Astrocyte (in vitro differentiated cells and primary cell): Measurements from ENCODE around the gene RPUSD3. TPM values are rescaled to one million over a fixed set of nuclear protein-coding genes. Genes with fewer than 3 reads are reported as not detected.
A peak's percentile ranks its signal among the peaks of the same experiment; 100 is the strongest.

Source experiments
- DNase-seq: peaks from one replicate; pipeline ENCODE4 v3.0.0-alpha.2; 2010; ENCODE audit warnings: low read depth
- FAIRE-seq: peaks from 2 replicates; lab custom pipeline; 2011; peaks lifted over from hg19 to GRCh38; lab: Jason Lieb, UNC
- H2AFZ ChIP-seq: 2 replicates; pipeline ENCODE4 v1.6.0; 2012; ENCODE audit warnings: low read depth, low read length, inconsistent platforms
- H3K27ac ChIP-seq: 2 replicates; pipeline ENCODE4 v1.5.1; 2011; ENCODE audit warnings: low read depth, low read length, inconsistent platforms
- H3K27me3 ChIP-seq: 2 replicates; pipeline ENCODE4 v1.6.0; 2011; ENCODE audit warnings: low read length, inconsistent platforms; ENCODE audit not compliant: insufficient read depth
- H3K36me3 ChIP-seq: 2 replicates; pipeline ENCODE4 v1.5.1; 2011; ENCODE audit warnings: low read length, inconsistent platforms; ENCODE audit not compliant: insufficient read depth
- H3K4me1 ChIP-seq: 2 replicates; pipeline ENCODE4 v1.5.1; 2011; ENCODE audit warnings: low read length, inconsistent platforms; ENCODE audit not compliant: insufficient read depth
- H3K4me2 ChIP-seq: 2 replicates; pipeline ENCODE4 v1.6.0; 2012; ENCODE audit warnings: low read length, inconsistent platforms
- H3K4me3 ChIP-seq: 2 replicates; pipeline ENCODE4 v1.5.1; 2011; ENCODE audit warnings: low read depth, mild to moderate bottlenecking, low read length, inconsistent platforms; ENCODE audit not compliant: insufficient read depth
- H3K79me2 ChIP-seq: 2 replicates; pipeline ENCODE4 v1.6.0; 2012; ENCODE audit warnings: mild to moderate bottlenecking, low read length, inconsistent platforms; ENCODE audit not compliant: insufficient read depth
- H3K9ac ChIP-seq: 2 replicates; pipeline ENCODE4 v1.6.0; 2012; ENCODE audit warnings: mild to moderate bottlenecking, low read length, inconsistent platforms
- H3K9me3 ChIP-seq: 2 replicates; pipeline ENCODE4 v1.5.1; 2012; ENCODE audit warnings: low read depth, mild to moderate bottlenecking, low read length, inconsistent platforms; ENCODE audit not compliant: insufficient read depth
- H4K20me1 ChIP-seq: 2 replicates; pipeline ENCODE4 v1.6.0; 2012; ENCODE audit warnings: low read length, inconsistent platforms; ENCODE audit not compliant: insufficient read depth
- H3K27ac Mint-ChIP-seq: one replicate; pipeline ENCODE4 v1.8.0; 2021; ENCODE audit warnings: mild to moderate bottlenecking, mixed read lengths; ENCODE audit not compliant: unreplicated experiment
- H3K27me3 Mint-ChIP-seq: one replicate; pipeline ENCODE4 v1.8.0; 2021; ENCODE audit warnings: low read depth, mixed read lengths; ENCODE audit not compliant: unreplicated experiment
- H3K36me3 Mint-ChIP-seq: one replicate; pipeline ENCODE4 v1.8.0; 2021; ENCODE audit warnings: low read depth, mixed read lengths; ENCODE audit not compliant: unreplicated experiment
- H3K4me1 Mint-ChIP-seq: one replicate; pipeline ENCODE4 v1.8.0; 2021; ENCODE audit warnings: low read depth, mixed read lengths; ENCODE audit not compliant: unreplicated experiment
- H3K4me3 Mint-ChIP-seq: one replicate; pipeline ENCODE4 v1.8.0; 2021; ENCODE audit warnings: mild to moderate bottlenecking, moderate library complexity, mixed read lengths; ENCODE audit not compliant: unreplicated experiment
- H3K9me3 Mint-ChIP-seq: one replicate; pipeline ENCODE4 v1.8.0; 2021; ENCODE audit warnings: mild to moderate bottlenecking, mixed read lengths; ENCODE audit not compliant: unreplicated experiment
- EZH2 ChIP-seq: IDR thresholded peaks from 2 replicates; pipeline ENCODE4 v1.6.1; 2012; ENCODE audit warnings: mild to moderate bottlenecking, low read length, inconsistent platforms; ENCODE audit not compliant: insufficient read depth
- total RNA-seq: library from RNA; stranded (reverse); gene quantifications from 2 replicates; pipeline ENCODE4 v1.2.1, GENCODE V29; 2021
- TF ChIP-seq, protein P1 (sequence below): IDR thresholded peaks from 2 replicates; pipeline ENCODE4 v1.5.1; 2011; ENCODE audit warnings: low read depth, mild to moderate bottlenecking, inconsistent platforms, low read length, moderate library complexity; ENCODE audit not compliant: insufficient read depth

RPUSD3 gene
- total RNA-seq, 1 donor from 2014 or later = 35.4 TPM

DNA sequence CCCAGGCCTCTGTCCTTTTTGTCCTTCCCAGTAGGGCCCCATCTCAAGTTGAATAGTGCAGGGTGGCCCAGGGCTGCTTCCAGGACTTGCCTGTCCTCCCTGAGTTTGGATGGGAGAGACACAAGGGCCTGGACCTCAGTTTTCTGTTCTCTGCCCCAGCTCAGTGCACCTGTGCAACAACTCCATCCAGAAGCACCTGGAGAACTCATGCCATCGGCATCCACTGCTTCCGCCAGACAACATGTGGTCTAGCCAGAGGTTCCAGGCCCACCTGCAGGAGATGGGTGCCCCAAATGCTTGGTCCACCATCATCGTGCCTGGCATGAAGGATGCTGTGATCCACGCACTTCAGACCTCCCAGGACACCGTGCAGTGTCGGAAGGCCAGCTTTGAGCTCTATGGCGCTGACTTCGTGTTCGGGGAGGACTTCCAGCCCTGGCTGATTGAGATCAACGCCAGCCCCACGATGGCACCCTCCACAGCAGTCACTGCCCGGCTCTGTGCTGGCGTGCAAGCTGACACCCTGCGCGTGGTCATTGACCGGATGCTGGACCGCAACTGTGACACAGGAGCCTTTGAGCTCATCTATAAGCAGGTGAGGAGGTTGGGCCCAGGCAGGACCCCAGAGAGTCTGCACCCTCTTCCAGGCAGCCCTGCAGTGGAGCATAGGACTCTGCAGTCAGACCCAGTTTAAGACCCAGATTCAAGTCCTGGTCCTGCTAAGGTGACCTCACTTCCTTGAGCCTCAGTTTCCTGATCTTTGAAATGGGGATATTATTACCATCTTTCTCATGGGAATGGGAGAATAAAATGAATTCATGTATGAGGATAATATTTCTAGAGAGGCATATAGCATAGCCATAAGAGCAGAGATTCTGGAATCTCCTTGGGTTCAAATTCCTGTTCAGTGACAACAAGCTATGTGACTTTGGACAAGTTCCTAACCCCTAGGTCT is 14.7 kb downstream of the RPUSD3 start:
- Histone ChIP-seq H4K20me1 (no peaks in the 10 kb centered on the region), H3K27me3 (no peaks in the 10 kb centered on the region), H3K36me3 (no peaks in the 10 kb centered on the region), H3K79me2 (no peaks in the 10 kb centered on the region), H3K4me3 (no peak overlapping the region), H3K4me2 (no peak overlapping the region), H3K9ac (no peak overlapping the region), H3K27ac (no peak overlapping the region), H3K9me3 (no peaks in the 10 kb centered on the region), H2AFZ (no peak overlapping the region), H3K4me1 (no peaks in the 10 kb centered on the region)
- no peaks in the 10 kb centered on the region for H3K27me3 Mint-ChIP-seq
- no peak overlapping the region for H3K4me3 Mint-ChIP-seq
- H3K27ac Mint-ChIP-seq = no peak overlapping the region
- TF ChIP-seq, protein P1, sequence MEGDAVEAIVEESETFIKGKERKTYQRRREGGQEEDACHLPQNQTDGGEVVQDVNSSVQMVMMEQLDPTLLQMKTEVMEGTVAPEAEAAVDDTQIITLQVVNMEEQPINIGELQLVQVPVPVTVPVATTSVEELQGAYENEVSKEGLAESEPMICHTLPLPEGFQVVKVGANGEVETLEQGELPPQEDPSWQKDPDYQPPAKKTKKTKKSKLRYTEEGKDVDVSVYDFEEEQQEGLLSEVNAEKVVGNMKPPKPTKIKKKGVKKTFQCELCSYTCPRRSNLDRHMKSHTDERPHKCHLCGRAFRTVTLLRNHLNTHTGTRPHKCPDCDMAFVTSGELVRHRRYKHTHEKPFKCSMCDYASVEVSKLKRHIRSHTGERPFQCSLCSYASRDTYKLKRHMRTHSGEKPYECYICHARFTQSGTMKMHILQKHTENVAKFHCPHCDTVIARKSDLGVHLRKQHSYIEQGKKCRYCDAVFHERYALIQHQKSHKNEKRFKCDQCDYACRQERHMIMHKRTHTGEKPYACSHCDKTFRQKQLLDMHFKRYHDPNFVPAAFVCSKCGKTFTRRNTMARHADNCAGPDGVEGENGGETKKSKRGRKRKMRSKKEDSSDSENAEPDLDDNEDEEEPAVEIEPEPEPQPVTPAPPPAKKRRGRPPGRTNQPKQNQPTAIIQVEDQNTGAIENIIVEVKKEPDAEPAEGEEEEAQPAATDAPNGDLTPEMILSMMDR = no peak
- TF ChIP-seq EZH2 = no peak
- no peaks in the 10 kb centered on the region for H3K9me3 Mint-ChIP-seq
- FAIRE-seq (no peak), DNase-seq (no peak)
- no peaks in the 10 kb centered on the region for H3K4me1 Mint-ChIP-seq
- H3K36me3 Mint-ChIP-seq = peaks cover 23% of the 10 kb centered on the region

DNA sequence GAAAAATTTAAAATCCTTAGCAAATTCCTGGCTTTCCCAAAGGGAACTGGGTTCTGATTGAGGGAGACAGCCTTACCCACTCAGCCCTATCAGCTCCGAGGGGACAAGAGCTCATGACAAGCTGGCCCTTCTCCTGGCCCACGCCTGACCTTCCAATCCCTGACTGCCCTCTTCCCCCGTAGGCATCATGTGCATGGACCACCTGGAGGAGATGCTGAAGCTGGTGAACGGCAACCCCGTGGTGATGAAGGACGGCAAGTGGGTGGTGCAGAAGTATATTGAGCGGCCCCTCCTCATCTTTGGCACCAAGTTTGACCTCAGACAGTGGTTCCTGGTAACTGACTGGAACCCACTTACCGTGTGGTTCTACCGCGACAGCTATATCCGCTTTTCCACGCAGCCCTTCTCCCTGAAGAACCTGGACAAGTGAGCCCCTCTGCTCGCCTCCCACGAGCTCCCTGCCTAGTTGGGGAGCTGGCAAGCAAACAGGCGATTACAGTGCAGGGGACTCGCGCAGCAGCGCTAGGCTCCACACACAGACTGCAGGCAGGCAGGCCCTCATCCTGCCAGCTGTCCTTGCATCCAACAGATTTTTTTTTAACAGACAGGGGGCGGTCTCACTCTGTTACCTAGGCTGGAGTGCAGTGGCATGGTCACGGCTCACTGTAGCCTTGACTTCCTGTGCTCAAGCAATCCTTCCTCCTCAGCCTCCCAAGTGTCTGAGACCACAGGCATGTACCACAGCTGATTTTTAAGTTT is 16.8 kb downstream of the RPUSD3 start:
- Mint-ChIP-seq H3K27me3 (no peaks in the 10 kb centered on the region), H3K36me3 (peaks cover 12% of the 10 kb centered on the region), H3K9me3 (no peaks in the 10 kb centered on the region), H3K27ac (no peak overlapping the region), H3K4me3 (no peak overlapping the region), H3K4me1 (no peaks in the 10 kb centered on the region)
- H3K9ac ChIP-seq = no peak overlapping the region
- no peaks in the 10 kb centered on the region for H3K36me3 ChIP-seq
- H3K27ac ChIP-seq = no peak overlapping the region
- H3K9me3 ChIP-seq = no peaks in the 10 kb centered on the region
- H3K4me3 ChIP-seq = no peak overlapping the region
- H3K27me3 ChIP-seq = no peaks in the 10 kb centered on the region
- FAIRE-seq (no peak), DNase-seq (no peak)
- no peaks in the 10 kb centered on the region for H3K79me2 ChIP-seq
- no peaks in the 10 kb centered on the region for H3K4me1 ChIP-seq
- TF ChIP-seq, protein P1 = peak; percentile 17
- TF ChIP-seq EZH2 = no peak
- H4K20me1 ChIP-seq = no peaks in the 10 kb centered on the region
- H2AFZ ChIP-seq = no peak overlapping the region
- H3K4me2 ChIP-seq = no peak overlapping the region
